GM19397 (cell line): Measurements from ENCODE around the gene PAX5.

Source experiments
- ATAC-seq: cut with Tn5 transposase; IDR thresholded peaks from one replicate; pipeline ENCODE4 v1.9.1; 2021; ENCODE audit warnings: mild to moderate bottlenecking, moderate library complexity; ENCODE audit not compliant: unreplicated experiment

The PAX5 gene

GRCh38 chr9:36787709-36788108, 246.4 kb downstream of the PAX5 start:
- ATAC-seq = no peak
